Fibroblast of pulmonary artery (primary cell): ENCODE measurements around the gene FAAP20.

Experiments used
- DNase-seq: peaks from one replicate; pipeline ENCODE4 v3.0.0-alpha.2; 2010; ENCODE audit warnings: low read depth
- H3K4me3 ChIP-seq: replicated peaks from 2 replicates; pipeline ENCODE4 v1.5.1; 2011; ENCODE audit warnings: low read depth, mild to moderate bottlenecking, control low read depth, low read length, moderate library complexity
- CTCF ChIP-seq: IDR thresholded peaks from 2 replicates; pipeline ENCODE4 v1.5.1; 2011; ENCODE audit warnings: mild to moderate bottlenecking, control low read depth, low read length, inconsistent platforms; ENCODE audit errors: missing control alignments

FAAP20 gene

GRCh38 chr1:2213576-2214505 is 19.3 kb upstream of the FAAP20 start:
- H3K4me3 ChIP-seq = no peak overlapping the region
- no peak for TF ChIP-seq CTCF
- peak; percentile 89 for DNase-seq

GRCh38 chr1:2212532-2213491 is 18.2 kb upstream of the FAAP20 start:
- peak overlapping the region; percentile 38 for H3K4me3 ChIP-seq
- peak; percentile 23 for TF ChIP-seq CTCF
- peak; percentile 98 for DNase-seq

GRCh38 chr1:2212274-2212531 is 17.6 kb upstream of the FAAP20 start:
- no peak for DNase-seq
- TF ChIP-seq CTCF = no peak
- H3K4me3 ChIP-seq = peak overlapping the region; percentile 30

GRCh38 chr1:2210786-2211185 is 16.2 kb upstream of the FAAP20 start:
- TF ChIP-seq CTCF = no peak
- no peak overlapping the region for H3K4me3 ChIP-seq
- DNase-seq = no peak

GRCh38 chr1:2210084-2210653 is 15.6 kb upstream of the FAAP20 start:
- no peak overlapping the region for H3K4me3 ChIP-seq
- DNase-seq = no peak
- no peak for TF ChIP-seq CTCF

GRCh38 chr1:2209400-2210083 is 15.0 kb upstream of the FAAP20 start:
- DNase-seq = no peak
- H3K4me3 ChIP-seq = no peak overlapping the region
- TF ChIP-seq CTCF = no peak
